Trophoblast cell (in vitro differentiated cells and primary cell): ENCODE results near the gene CDKN2AIP.
"Not testable (repeated sequence)": the region's sequence is repeated elsewhere in the genome, so short reads cannot be mapped to it uniquely, and the experiment has no call there.

Experiments
- DNase-seq, 2 donors: peaks; one replicate each; pipeline ENCODE4 v3.0.0-alpha.2; 2016
- H2AFZ ChIP-seq: 2 replicates; pipeline ENCODE4 v1.6.1; 2013; ENCODE audit warnings: low read length, moderate library complexity, mild to moderate bottlenecking; ENCODE audit not compliant: insufficient read depth, poor library complexity
- H2AK5ac ChIP-seq: 2 replicates; pipeline ENCODE4 v1.6.1; 2013; ENCODE audit warnings: mild to moderate bottlenecking, low read length
- H2BK120ac ChIP-seq: 2 replicates; pipeline ENCODE4 v1.6.1; 2013; ENCODE audit warnings: low read length, mild to moderate bottlenecking, moderate library complexity; ENCODE audit not compliant: insufficient read depth, poor library complexity
- H2BK12ac ChIP-seq: 2 replicates; pipeline ENCODE4 v1.6.1; 2013; ENCODE audit warnings: mild to moderate bottlenecking, low read length, moderate library complexity
- H2BK5ac ChIP-seq: 2 replicates; pipeline ENCODE4 v1.6.1; 2013; ENCODE audit warnings: low read length, low read depth, moderate library complexity, mild to moderate bottlenecking; ENCODE audit not compliant: poor library complexity
- H3K14ac ChIP-seq: 2 replicates; pipeline ENCODE4 v1.6.1; 2013; ENCODE audit warnings: mild to moderate bottlenecking, low read length
- H3K18ac ChIP-seq: 2 replicates; pipeline ENCODE4 v1.6.1; 2013; ENCODE audit warnings: mild to moderate bottlenecking, low read length
- H3K23ac ChIP-seq: 2 replicates; pipeline ENCODE4 v1.6.1; 2013; ENCODE audit warnings: low read length
- H3K27ac ChIP-seq: 2 replicates; pipeline ENCODE4 v1.5.1; 2013; ENCODE audit warnings: low read depth, mild to moderate bottlenecking, inconsistent platforms, low read length, moderate library complexity
- H3K27me3 ChIP-seq: 2 replicates; pipeline ENCODE4 v1.6.1; 2013; ENCODE audit warnings: inconsistent platforms, mild to moderate bottlenecking, low read length, moderate library complexity; ENCODE audit not compliant: insufficient read depth
- H3K36me3 ChIP-seq, 2 experiments: 1 replicate in 1 of 2; 2 replicates in 1 of 2; pipeline ENCODE4 v1.6.1; 2013; ENCODE audit warnings: low read length in 2 of 2, mild to moderate bottlenecking in 2 of 2, moderate library complexity in 1 of 2; ENCODE audit not compliant: insufficient read depth in 2 of 2, control insufficient read depth in 1 of 2
- H3K4ac ChIP-seq: 2 replicates; pipeline ENCODE4 v1.6.1; 2013; ENCODE audit warnings: low read depth, mild to moderate bottlenecking, low read length, moderate library complexity
- H3K4me1 ChIP-seq, 2 experiments: 1 replicate in 1 of 2; 2 replicates in 1 of 2; pipeline ENCODE4 v1.6.1; 2013; ENCODE audit warnings: low read length in 2 of 2, mild to moderate bottlenecking in 2 of 2, moderate library complexity in 1 of 2; ENCODE audit not compliant: insufficient read depth in 2 of 2, control insufficient read depth in 1 of 2
- H3K4me2 ChIP-seq: 2 replicates; pipeline ENCODE4 v1.6.1; 2013; ENCODE audit warnings: inconsistent platforms, mild to moderate bottlenecking, low read length, moderate library complexity
- H3K4me3 ChIP-seq: 2 replicates; pipeline ENCODE4 v1.5.1; 2013; ENCODE audit warnings: mild to moderate bottlenecking, low read depth, low read length, inconsistent platforms
- H3K79me1 ChIP-seq: one replicate; pipeline ENCODE4 v1.6.1; 2013; ENCODE audit warnings: low read length
- H3K79me2 ChIP-seq: 2 replicates; pipeline ENCODE4 v1.6.1; 2013; ENCODE audit warnings: low read length, mild to moderate bottlenecking; ENCODE audit not compliant: control insufficient read depth, insufficient read depth, poor library complexity
- H3K9ac ChIP-seq: 2 replicates; pipeline ENCODE4 v1.6.1; 2013; ENCODE audit warnings: mild to moderate bottlenecking, low read length
- H3K9me3 ChIP-seq: 2 replicates; pipeline ENCODE4 v1.6.1; 2013; ENCODE audit warnings: low read depth, mild to moderate bottlenecking, control low read depth, inconsistent platforms, low read length; ENCODE audit not compliant: insufficient read depth
- H4K12ac ChIP-seq: 2 replicates; pipeline ENCODE4 v1.6.1; 2013; ENCODE audit warnings: low read depth, mild to moderate bottlenecking, low read length, moderate library complexity
- H4K8ac ChIP-seq: 2 replicates; pipeline ENCODE4 v1.6.1; 2013; ENCODE audit warnings: low read depth, mild to moderate bottlenecking, low read length, moderate library complexity
- H4K91ac ChIP-seq: one replicate; pipeline ENCODE4 v1.6.1; 2013; ENCODE audit warnings: low read depth, mild to moderate bottlenecking, low read length, moderate library complexity
- WGBS: extraction: QIAGEN DNeasy Blood & Tissue Kit; methylation state at CpG from one replicate; pipeline ENCODE4 v1.1.7; 2013; ENCODE audit warnings: missing lambda C conversion rate; ENCODE audit not compliant: insufficient read length, insufficient coverage; ENCODE audit errors: extremely low coverage; 5-methylcytosine and 5-hydroxymethylcytosine counted together

CDKN2AIP gene

DNA sequence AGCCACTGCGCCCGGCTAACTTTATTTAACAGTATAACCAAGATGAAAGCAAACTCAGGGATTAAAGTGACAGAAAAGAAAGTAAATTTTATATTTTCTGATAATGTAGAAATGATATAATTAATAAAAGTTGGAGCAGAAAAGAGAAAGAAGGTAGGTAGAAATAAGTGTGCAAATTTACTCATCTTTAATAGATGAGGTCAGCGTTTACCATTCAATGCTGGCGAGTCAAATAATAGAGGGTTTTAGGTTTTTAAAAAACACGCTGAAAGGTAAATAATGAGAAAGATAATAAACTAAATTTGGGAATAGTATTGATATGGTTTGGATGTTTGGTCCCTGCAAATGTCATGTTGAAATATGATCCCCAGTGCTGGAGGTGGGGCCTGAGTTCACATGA is 13.6 kb downstream of the CDKN2AIP start:
- Histone ChIP-seq H3K14ac (no peak overlapping the region), H2BK12ac (no peak overlapping the region), H3K79me2 (no peaks in the 10 kb centered on the region), H4K91ac (no peak overlapping the region), H4K8ac (no peak overlapping the region), H3K4me2 (no peak overlapping the region), H2BK120ac (no peak overlapping the region), H3K4me3 (no peak overlapping the region), H3K27me3 (no peaks in the 10 kb centered on the region), H2BK5ac (no peak overlapping the region), H3K4ac (no peak overlapping the region), H2AFZ (no peak overlapping the region), H3K23ac (no peak overlapping the region), H3K9ac (no peak overlapping the region), H4K12ac (no peak overlapping the region), H3K9me3 (no peaks in the 10 kb centered on the region), H3K18ac (no peak overlapping the region), H3K79me1 (no peaks in the 10 kb centered on the region), H2AK5ac (no peak overlapping the region), H3K27ac (no peak overlapping the region), H3K36me3 (no peaks in the 10 kb centered on the region), H3K4me1 (no peaks in the 10 kb centered on the region)
- WGBS, result no CpG with 5 or more reads among the region's 5 CpGs
- no peak for DNase-seq

DNA sequence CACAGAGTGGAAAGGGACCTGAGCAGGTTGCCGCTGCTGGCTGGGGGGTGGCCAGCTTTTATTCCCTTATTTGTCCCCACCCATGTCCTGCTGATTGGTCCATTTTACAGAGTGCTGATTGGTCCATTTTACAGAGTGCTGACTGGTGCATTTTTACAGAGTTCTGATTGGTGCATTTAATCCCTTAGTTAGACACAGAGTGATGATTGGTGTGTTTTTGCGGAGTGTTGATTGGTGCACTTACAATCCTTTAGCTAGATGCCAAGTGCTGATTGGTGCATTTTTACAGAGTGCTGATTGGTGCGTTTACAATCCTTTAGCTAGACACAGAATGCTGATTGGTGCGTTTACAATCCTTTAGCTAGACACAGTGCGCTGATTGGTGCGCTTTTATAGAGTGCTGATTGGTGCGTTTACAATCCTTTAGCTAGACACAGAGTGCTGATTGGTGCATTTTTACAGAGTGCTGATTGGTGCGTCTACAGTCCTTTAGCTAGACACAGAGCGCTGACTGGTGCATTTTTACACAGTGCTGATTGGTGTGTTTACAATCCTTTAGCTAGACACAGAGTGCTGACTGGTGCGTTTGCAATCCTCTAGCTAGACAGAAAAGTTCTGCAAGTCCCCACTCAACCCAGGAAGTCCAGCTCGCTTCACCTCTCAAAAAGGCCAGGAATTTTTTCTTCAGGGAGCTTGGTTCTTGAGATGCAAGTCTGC is 19.6 kb downstream of the CDKN2AIP start:
- not testable (repeated sequence) for H3K79me1 ChIP-seq, DNase-seq, H3K4me2 ChIP-seq, H4K91ac ChIP-seq, H4K12ac ChIP-seq, H2BK5ac ChIP-seq, H2BK12ac ChIP-seq, H3K23ac ChIP-seq, H3K9ac ChIP-seq, H2AK5ac ChIP-seq, H4K8ac ChIP-seq, H3K79me2 ChIP-seq, H3K27me3 ChIP-seq, H3K27ac ChIP-seq, H3K18ac ChIP-seq, H3K14ac ChIP-seq, H3K4me3 ChIP-seq, H2AFZ ChIP-seq, H3K36me3 ChIP-seq, H2BK120ac ChIP-seq, H3K4ac ChIP-seq, H3K9me3 ChIP-seq, H3K4me1 ChIP-seq
- WGBS, result no CpG with 5 or more reads among the region's 11 CpGs

DNA sequence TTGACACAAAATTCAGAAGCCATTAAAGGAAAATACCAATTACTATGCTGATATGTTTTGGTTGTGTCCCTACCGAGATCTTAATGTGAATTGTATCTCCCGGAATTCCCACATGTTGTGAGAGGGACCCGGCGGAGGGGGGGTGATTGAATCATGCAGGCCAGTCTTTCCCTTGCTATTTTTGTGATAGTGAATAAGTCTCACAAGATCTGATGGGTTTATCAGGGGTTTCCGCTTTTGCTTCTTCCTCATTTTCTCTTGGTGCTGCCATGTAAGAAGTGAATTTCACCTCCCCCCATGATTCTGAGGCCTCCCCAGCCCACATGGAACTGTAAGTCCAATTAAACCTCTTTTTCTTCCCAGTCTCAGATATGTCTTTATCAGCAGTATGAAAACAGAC is 21.4 kb downstream of the CDKN2AIP start:
- WGBS, result no CpG with 5 or more reads among the region's 5 CpGs
- not testable (repeated sequence) for H3K4ac ChIP-seq

DNA sequence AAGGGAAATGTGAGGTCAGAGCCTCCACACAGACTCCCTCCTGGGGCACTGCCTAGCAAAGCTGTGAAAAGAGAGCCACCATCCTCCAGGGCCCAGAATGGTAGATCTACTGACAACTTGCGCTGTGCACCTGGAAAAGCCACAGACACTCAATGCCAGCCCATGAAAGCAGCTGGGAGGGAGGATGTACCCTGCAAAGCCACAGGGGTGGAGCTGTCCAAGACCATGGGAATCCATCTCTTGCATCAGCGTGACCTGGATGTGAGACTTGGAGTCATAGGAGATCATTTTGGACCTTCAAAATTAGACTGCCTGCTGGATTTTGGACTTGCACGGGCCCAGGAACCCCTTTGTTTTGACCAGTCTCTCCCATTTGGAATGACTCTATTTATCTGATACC is 22.8 kb downstream of the CDKN2AIP start:
- no peak overlapping the region for H3K9ac ChIP-seq
- H3K27ac ChIP-seq, result no peak overlapping the region
- H2BK12ac ChIP-seq, result no peak overlapping the region
- peaks cover 0 to 2% of the 10 kb centered on the region in 2 experiments for H3K4me1 ChIP-seq
- no peak overlapping the region for H3K18ac ChIP-seq
- H3K79me2 ChIP-seq, result no peaks in the 10 kb centered on the region
- H2BK120ac ChIP-seq, result no peak overlapping the region
- H3K79me1 ChIP-seq, result peaks cover 2% of the 10 kb centered on the region
- peaks cover 2% of the 10 kb centered on the region for H3K9me3 ChIP-seq
- no peak overlapping the region for H4K12ac ChIP-seq
- H2AFZ ChIP-seq, result no peak overlapping the region
- no peak overlapping the region for H3K23ac ChIP-seq
- H4K91ac ChIP-seq, result no peak overlapping the region
- DNase-seq, result no peak
- WGBS, result no CpG with 5 or more reads among the region's 3 CpGs
- no peak overlapping the region for H3K14ac ChIP-seq
- H3K4me2 ChIP-seq, result no peak overlapping the region
- H3K36me3 ChIP-seq, result no peaks in the 10 kb centered on the region
- no peak overlapping the region for H2BK5ac ChIP-seq
- H2AK5ac ChIP-seq, result no peak overlapping the region
- H4K8ac ChIP-seq, result no peak overlapping the region
- H3K4me3 ChIP-seq, result no peak overlapping the region
- no peaks in the 10 kb centered on the region for H3K27me3 ChIP-seq
- H3K4ac ChIP-seq, result no peak overlapping the region

More for the DNA sequence above, 21.4 kb downstream of the CDKN2AIP start:
- not testable (repeated sequence) for H3K4me1 ChIP-seq, H4K8ac ChIP-seq, DNase-seq, H4K12ac ChIP-seq, H3K4me3 ChIP-seq, H3K79me1 ChIP-seq, H3K9ac ChIP-seq, H2BK120ac ChIP-seq, H3K36me3 ChIP-seq, H2BK12ac ChIP-seq, H3K18ac ChIP-seq, H3K23ac ChIP-seq, H2AFZ ChIP-seq, H4K91ac ChIP-seq, H3K14ac ChIP-seq, H3K9me3 ChIP-seq, H3K4me2 ChIP-seq, H2AK5ac ChIP-seq, H3K79me2 ChIP-seq, H3K27ac ChIP-seq, H3K27me3 ChIP-seq, H2BK5ac ChIP-seq
